ENCODE data around the gene ZFP30.

Gene ZFP30

GRCh38 chr19:37654118-37654517, 1.1 kb downstream of the ZFP30 start:
- ATAC-seq: 0 out of 3 replicates have a peak, but pooled peaks have one; percentile 5
- TF ChIP-seq CSDC2 (CRISPR knock-in tag; IDR thresholded peaks at IDR 0.05) (no peak), OSR1 (CRISPR knock-in tag; IDR thresholded peaks at IDR 0.05) (no peak), PPARA (CRISPR knock-in tag; IDR thresholded peaks at IDR 0.05; ENCODE audit: borderline replicate concordance) (no peak), TOX (CRISPR knock-in tag; IDR thresholded peaks at IDR 0.05; ENCODE audit: borderline replicate concordance) (no peak), PATZ1 (CRISPR knock-in tag; IDR thresholded peaks at IDR 0.05; ENCODE audit: borderline replicate concordance) (no peak), ARNTL (CRISPR knock-in tag; IDR thresholded peaks at IDR 0.05; ENCODE audit: borderline replicate concordance, low read depth) (no peak), ZNF70 (CRISPR knock-in tag; IDR thresholded peaks at IDR 0.05) (no peak), ZFP30 (CRISPR knock-in tag; IDR thresholded peaks at IDR 0.05) (no peak), RARB (CRISPR knock-in tag; IDR thresholded peaks at IDR 0.05) (no peak), BACH2 (CRISPR knock-in tag; IDR thresholded peaks at IDR 0.05; ENCODE audit: borderline replicate concordance) (no peak), ZNF565 (CRISPR knock-in tag; conservative IDR thresholded peaks at IDR 0.05; ENCODE audit: low read depth) (no peak), TCF4 (CRISPR knock-in tag; IDR thresholded peaks at IDR 0.05; ENCODE audit: borderline replicate concordance) (no peak)

GRCh38 chr19:37635076-37636056, 19.9 kb downstream of the ZFP30 start:
- TF ChIP-seq ZC3H10 (CRISPR knock-in tag; IDR thresholded peaks at IDR 0.05): no peak
- no peak for TF ChIP-seq BACH2 (CRISPR knock-in tag; IDR thresholded peaks at IDR 0.05; ENCODE audit: borderline replicate concordance)
- no peak for TF ChIP-seq CSDC2 (CRISPR knock-in tag; IDR thresholded peaks at IDR 0.05)
- TF ChIP-seq CREB5 (CRISPR knock-in tag; IDR thresholded peaks at IDR 0.05; ENCODE audit: low read depth): no peak
- no peak for TF ChIP-seq TCF4 (CRISPR knock-in tag; IDR thresholded peaks at IDR 0.05; ENCODE audit: borderline replicate concordance)
- TF ChIP-seq TSHZ2 (CRISPR knock-in tag; IDR thresholded peaks at IDR 0.05): no peak
- TF ChIP-seq POU6F1 (CRISPR knock-in tag; IDR thresholded peaks at IDR 0.05; ENCODE audit: borderline replicate concordance, low read depth): no peak
- TF ChIP-seq ISL1 (CRISPR knock-in tag; IDR thresholded peaks at IDR 0.05): no peak
- TF ChIP-seq PPARA (CRISPR knock-in tag; IDR thresholded peaks at IDR 0.05; ENCODE audit: borderline replicate concordance): no peak
- no peak for TF ChIP-seq ESRRG (CRISPR knock-in tag; IDR thresholded peaks at IDR 0.05)
- TF ChIP-seq ARNTL (CRISPR knock-in tag; IDR thresholded peaks at IDR 0.05; ENCODE audit: borderline replicate concordance, low read depth): no peak
- TF ChIP-seq SNAI2 (CRISPR knock-in tag; IDR thresholded peaks at IDR 0.05): no peak
- TF ChIP-seq ZFP30 (CRISPR knock-in tag; IDR thresholded peaks at IDR 0.05): no peak
- no peak for TF ChIP-seq TOX (CRISPR knock-in tag; IDR thresholded peaks at IDR 0.05; ENCODE audit: borderline replicate concordance)
- ATAC-seq: no peak

- TF ChIP-seq TCF4 (CRISPR knock-in tag; IDR thresholded peaks at IDR 0.05; ENCODE audit: borderline replicate concordance): no peak
- TF ChIP-seq ESRRG (CRISPR knock-in tag; IDR thresholded peaks at IDR 0.05): no peak
- no peak for TF ChIP-seq ISL1 (CRISPR knock-in tag; IDR thresholded peaks at IDR 0.05)
- no peak for TF ChIP-seq PPARA (CRISPR knock-in tag; IDR thresholded peaks at IDR 0.05; ENCODE audit: borderline replicate concordance)
- no peak for TF ChIP-seq CSRNP3 (CRISPR knock-in tag; IDR thresholded peaks at IDR 0.05)
Observed at GRCh38 chr19:37594982-37595382, 60.3 kb downstream of the ZFP30 start.

More at GRCh38 chr19:37594982-37595382, 60.3 kb downstream of the ZFP30 start:
- ATAC-seq: peak; percentile 71
